Right renal pelvis (tissue), 4 donors: ENCODE data around the gene SLC35G3. TPM values are rescaled to one million over a fixed set of nuclear protein-coding genes. Genes with fewer than 3 reads are reported as not detected.
"Not testable (repeated sequence)": the region's sequence is repeated elsewhere in the genome, so short reads cannot be mapped to it uniquely, and the experiment has no call there.

Experiments
- DNase-seq, 4 donors: peaks; one replicate each; pipeline ENCODE4 v3.0.0-alpha.2; 2013; ENCODE audit warnings: low read depth in 4 of 4, low spot score in 3 of 4, missing footprints in 1 of 4
- polyA plus RNA-seq, 4 donors: library from polyadenylated mRNA; unstranded; fragments of 120-200 nt; gene quantifications; one replicate each; pipeline ENCODE4 v1.2.1, GENCODE V29; 2013; ENCODE audit not compliant: insufficient read length in 4 of 4

Gene SLC35G3
- under 1 TPM in 1 of 4 donors, not detected in 3; 0.09 TPM for polyA plus RNA-seq

GRCh38 chr17:35194001-35194400 is at the start of gene SLC35G3:
Gene SLC35G3 (minus strand): TSS chr17:35194393. CDS start chr17:35194307, 86 bp downstream.
- DNase-seq, result not testable (repeated sequence)

- peak in 3 of 4 donors; percentile 40 to 44 (median 44) for DNase-seq
These were observed 49.6 kb upstream of the SLC35G3 start for GRCh38 chr17:35243561-35244340.

GRCh38 chr17:35242805-35243560 is 48.8 kb upstream of the SLC35G3 start, which contains the start of gene SLFN5:
Gene SLFN5 (plus strand): TSS chr17:35243072. CDS start chr17:35258691, 15,619 bp downstream.
- peak; percentile 83 to 90 (median 88) for DNase-seq

- DNase-seq, result peak; percentile 44 to 61 (median 56)
These were observed 48.1 kb upstream of the SLC35G3 start for GRCh38 chr17:35242158-35242804.

GRCh38 chr17:35241520-35241919 is 47.3 kb upstream of the SLC35G3 start:
- DNase-seq, result no peak

- no peak for DNase-seq
These were observed 46.7 kb upstream of the SLC35G3 start for GRCh38 chr17:35240861-35241260.

- no peak for DNase-seq
These were observed 45.6 kb upstream of the SLC35G3 start for GRCh38 chr17:35239823-35240222.

- no peak for DNase-seq
These were observed 44.6 kb upstream of the SLC35G3 start for GRCh38 chr17:35238821-35239220.

- no peak for DNase-seq
These were observed 42.6 kb upstream of the SLC35G3 start for GRCh38 chr17:35236821-35237220.

- DNase-seq, result no peak
These were observed 41.7 kb upstream of the SLC35G3 start for GRCh38 chr17:35235917-35236316.

GRCh38 chr17:35235289-35235688 is 41.1 kb upstream of the SLC35G3 start:
- DNase-seq, result no peak

GRCh38 chr17:35234315-35234714 is 40.1 kb upstream of the SLC35G3 start:
- not testable (repeated sequence) for DNase-seq

- no peak for DNase-seq
These were observed 35.4 kb upstream of the SLC35G3 start for GRCh38 chr17:35229638-35230037.

- DNase-seq, result no peak
These were observed 33.4 kb upstream of the SLC35G3 start for GRCh38 chr17:35227546-35227945.

- no peak for DNase-seq
These were observed 30.2 kb upstream of the SLC35G3 start for GRCh38 chr17:35224436-35224835.

GRCh38 chr17:35222452-35222851 is 28.3 kb upstream of the SLC35G3 start:
- no peak for DNase-seq

GRCh38 chr17:35218915-35219314 is 24.7 kb upstream of the SLC35G3 start:
- no peak for DNase-seq

GRCh38 chr17:35217107-35217506 is 22.9 kb upstream of the SLC35G3 start:
- no peak for DNase-seq

GRCh38 chr17:35214631-35215273 is 20.6 kb upstream of the SLC35G3 start:
- DNase-seq, result no peak

GRCh38 chr17:35214192-35214591 is 20.0 kb upstream of the SLC35G3 start:
- no peak for DNase-seq
